NCI-H526 (cell line): Measurements from ENCODE around the gene SP100.
"Not testable (repeated sequence)": the region's sequence is repeated elsewhere in the genome, so short reads cannot be mapped to it uniquely, and the experiment has no call there.

Experiments used
- DNase-seq, 2 experiments: peaks; one replicate each; lab custom pipeline; 2025; lab: John Stamatoyannopoulos, UW

The SP100 gene

GRCh38 chr2:230416061-230416721 lies at the start of gene SP100:
Gene SP100 (plus strand): TSS chr2:230416201. CDS start chr2:230416297, 96 bp downstream.
- no peak for DNase-seq

- no peak for DNase-seq
Observed at GRCh38 chr2:230382108-230382507, 33.9 kb upstream of the SP100 start.

DNA sequence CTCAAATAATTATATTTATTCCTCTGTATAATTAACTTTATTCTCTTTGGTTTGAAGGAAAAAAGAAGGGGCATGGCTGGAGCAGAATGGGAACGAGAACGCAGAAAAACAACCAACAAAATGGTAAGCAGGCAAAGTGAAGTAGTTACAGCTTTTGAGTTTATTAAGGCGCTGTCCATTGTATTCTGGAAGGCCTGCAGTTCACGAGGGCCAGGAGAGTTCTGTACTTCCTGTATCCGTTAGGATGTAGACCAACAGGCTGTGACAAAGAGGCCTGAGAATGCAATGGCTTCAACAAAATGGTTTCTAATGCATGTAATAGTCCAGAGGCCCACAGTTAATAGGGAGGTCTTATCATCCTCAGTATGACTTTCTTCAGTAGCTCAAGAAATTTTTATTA lies 32.5 kb upstream of the SP100 start:
- no peak for DNase-seq

GRCh38 chr2:230384986-230385385 lies 31.0 kb upstream of the SP100 start:
- DNase-seq, result no peak

- no peak for DNase-seq
Observed at GRCh38 chr2:230394301-230394700, 21.7 kb upstream of the SP100 start.

GRCh38 chr2:230398698-230399097 lies 17.3 kb upstream of the SP100 start:
- DNase-seq, result not testable (repeated sequence)

GRCh38 chr2:230400041-230400440 lies 16.0 kb upstream of the SP100 start:
- DNase-seq, result no peak

DNA sequence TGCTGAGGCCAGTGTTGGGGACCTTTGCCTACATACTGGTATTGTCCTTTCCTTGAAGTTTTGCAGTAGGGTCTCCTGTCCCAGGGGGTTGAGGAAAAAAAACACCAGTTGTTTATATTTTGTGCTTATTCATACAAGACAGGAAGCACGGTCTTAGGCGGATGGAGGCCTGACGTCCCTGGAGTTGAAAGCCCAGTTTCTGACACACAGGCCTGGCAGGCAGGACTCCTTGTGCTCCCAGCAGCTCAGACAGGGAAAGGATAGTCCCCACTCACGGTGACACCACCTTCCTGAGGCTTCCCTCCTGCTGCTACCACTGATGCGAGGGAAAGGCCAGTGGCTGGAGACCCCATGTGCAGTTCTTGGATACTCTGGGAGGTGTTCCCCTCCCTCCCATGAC lies 15.5 kb upstream of the SP100 start:
- DNase-seq, result no peak

DNA sequence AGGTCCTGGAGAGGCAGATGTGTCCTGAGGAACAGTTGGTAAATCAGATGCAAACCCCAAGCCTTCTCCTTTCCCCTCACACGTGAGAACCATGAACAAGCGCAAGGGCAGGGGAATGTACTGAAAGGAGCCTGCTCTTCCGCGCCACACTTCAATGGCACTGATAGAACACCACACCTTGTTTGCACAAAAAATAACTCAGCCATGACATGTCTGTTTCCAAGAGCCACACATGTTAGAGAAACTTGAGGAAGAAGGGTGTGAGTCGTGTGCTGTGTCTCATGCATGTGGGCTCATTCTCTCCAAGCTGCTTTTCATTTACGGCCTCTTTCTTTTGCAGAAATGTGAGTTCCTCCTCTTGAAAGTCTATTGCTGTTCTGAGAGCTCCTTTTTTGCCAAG lies 15.0 kb upstream of the SP100 start:
- not testable (repeated sequence) for DNase-seq

- DNase-seq, result no peak
Observed at GRCh38 chr2:230403746-230404145, 12.3 kb upstream of the SP100 start.

GRCh38 chr2:230405824-230406223 lies 10.2 kb upstream of the SP100 start:
- DNase-seq, result no peak

DNA sequence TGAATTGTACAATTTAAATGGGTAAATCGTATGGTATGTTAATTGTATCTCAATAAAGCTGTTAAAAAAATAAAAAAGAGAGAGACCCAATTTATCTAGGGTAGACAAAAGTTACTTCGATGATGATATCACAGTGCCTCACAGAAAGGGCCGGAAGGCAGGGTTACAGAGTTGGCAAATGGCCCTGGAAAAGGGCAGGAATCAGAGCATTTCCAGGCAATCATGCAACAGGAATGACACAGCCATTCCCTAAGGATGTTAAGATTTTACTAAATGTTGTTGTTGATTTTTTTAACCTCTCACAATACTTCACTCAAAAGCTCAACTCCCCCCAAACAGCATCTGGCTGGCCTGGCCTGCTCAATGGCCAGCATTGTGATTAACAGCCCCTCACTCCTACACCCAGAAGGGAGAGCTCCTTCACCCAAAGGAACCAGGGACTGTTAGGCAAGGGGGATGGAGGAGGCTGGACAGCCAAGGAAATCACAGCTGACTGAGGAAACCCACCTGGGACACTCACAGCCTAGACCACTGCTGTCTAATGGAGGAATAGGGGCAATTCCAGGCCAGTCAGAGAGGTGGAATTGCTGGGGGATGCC lies 7.7 kb upstream of the SP100 start:
- no peak for DNase-seq

- not testable (repeated sequence) for DNase-seq
Observed at GRCh38 chr2:230409316-230409715, 6.7 kb upstream of the SP100 start.

GRCh38 chr2:230410263-230410662 lies 5.7 kb upstream of the SP100 start:
- no peak for DNase-seq

- no peak for DNase-seq
Observed at GRCh38 chr2:230410861-230411569, 5.0 kb upstream of the SP100 start.

GRCh38 chr2:230411570-230412370 lies 4.2 kb upstream of the SP100 start:
- peak in 1 of 2 experiments; percentile 50 for DNase-seq

GRCh38 chr2:230412371-230412711 lies 3.7 kb upstream of the SP100 start:
- DNase-seq, result no peak

GRCh38 chr2:230412846-230413245 lies 3.2 kb upstream of the SP100 start:
- no peak for DNase-seq

- DNase-seq, result no peak
Observed at GRCh38 chr2:230413479-230413878, 2.5 kb upstream of the SP100 start.

GRCh38 chr2:230414302-230414701 lies 1.7 kb upstream of the SP100 start:
- DNase-seq, result no peak

DNA sequence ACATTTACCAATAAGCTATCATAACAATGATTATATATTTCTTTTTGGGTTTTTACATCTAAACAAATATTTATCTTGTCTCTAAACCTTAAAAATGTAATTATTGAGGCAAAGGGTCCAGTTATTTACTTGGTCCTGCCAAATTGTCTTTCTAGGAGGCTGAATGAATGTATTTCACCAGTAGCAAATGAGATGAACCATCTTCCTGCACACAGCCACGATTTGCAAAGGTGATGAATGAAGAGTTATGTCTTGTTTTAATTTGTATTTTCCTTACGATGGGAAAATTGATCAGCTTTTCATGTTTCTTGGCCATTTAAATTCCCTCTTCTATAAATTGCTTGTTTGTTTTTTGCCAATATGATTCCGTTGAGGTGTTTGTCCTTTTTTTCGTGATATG lies 1.4 kb downstream of the SP100 start:
- DNase-seq, result no peak

DNA sequence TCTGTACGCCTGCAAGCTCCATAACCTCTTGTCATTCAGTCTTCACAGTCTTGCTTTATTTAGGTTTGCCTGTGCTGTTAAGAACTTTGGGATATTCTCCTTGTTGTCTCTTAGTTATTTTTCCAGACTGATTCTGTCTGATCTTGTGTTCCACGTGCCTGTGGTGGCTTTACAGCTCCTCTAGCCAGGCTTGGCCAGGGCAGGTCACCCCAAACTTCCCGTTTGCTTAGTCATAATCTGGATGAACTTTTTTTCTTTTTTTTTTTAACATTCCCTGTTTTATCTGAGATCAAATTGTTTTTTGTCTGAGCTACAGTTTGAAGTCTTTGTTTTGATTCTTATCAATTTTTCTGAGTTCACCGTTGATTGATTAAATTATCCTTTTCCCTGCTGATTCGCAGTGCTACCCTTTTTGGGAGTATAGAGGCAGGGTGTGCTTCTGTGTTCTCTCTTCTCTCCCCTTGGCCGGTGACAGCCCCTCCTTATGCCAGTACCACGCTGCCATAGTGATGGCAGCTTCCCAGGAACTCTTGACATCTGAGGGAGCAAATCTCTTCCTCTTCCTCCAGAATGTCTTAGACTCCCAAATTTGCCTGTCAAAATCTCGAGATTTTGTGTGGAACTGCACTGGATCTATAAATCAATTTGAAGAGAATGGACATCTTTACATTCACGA lies 2.5 kb downstream of the SP100 start:
- DNase-seq, result no peak
